Thoracic aorta (tissue), 2 donors: ENCODE data around the gene ST7. TPM values are rescaled to one million over a fixed set of nuclear protein-coding genes. Genes with fewer than 3 reads are reported as not detected.

ENCODE experiments used
- ATAC-seq: fragments of 150-250 bp; one replicate; pipeline ENCODE4 v1.8.0; 2017; ENCODE audit warnings: low read depth; ENCODE audit not compliant: insufficient number of reproducible peaks, low FRiP score
- DNase-seq: peaks from one replicate; pipeline ENCODE4 v3.0.0-alpha.2; 2020; ENCODE audit warnings: low spot score
- H3K27ac ChIP-seq, 2 donors: fragments of 200-600 bp; sonication (generic); 1 replicate in 1 of 2; 2 replicates in 1 of 2; pipeline ENCODE4 v1.5.1; 2016; ENCODE audit warnings: mild to moderate bottlenecking in 2 of 2, moderate library complexity in 2 of 2
- H3K27me3 ChIP-seq: fragments of 200-600 bp; sonication (generic); replicated peaks from 2 replicates; pipeline ENCODE4 v1.6.0; 2016; ENCODE audit warnings: mild to moderate bottlenecking; ENCODE audit not compliant: insufficient read depth
- H3K36me3 ChIP-seq: fragments of 200-600 bp; sonication (generic); one replicate; pipeline ENCODE4 v1.5.1; 2016
- H3K4me1 ChIP-seq, 2 donors: fragments of 200-600 bp; sonication (generic); 1 replicate in 1 of 2; 2 replicates in 1 of 2; pipeline versions ENCODE4 v1.5.1 to v1.6.0; 2016; ENCODE audit warnings: low read depth in 2 of 2, mild to moderate bottlenecking in 1 of 2; ENCODE audit not compliant: control insufficient read depth in 1 of 2
- H3K4me3 ChIP-seq: fragments of 200-600 bp; sonication (generic); 2 replicates; pipeline ENCODE4 v1.5.1; 2016; ENCODE audit warnings: mild to moderate bottlenecking
- H3K9me3 ChIP-seq: fragments of 200-600 bp; sonication (generic); 2 replicates; pipeline ENCODE4 v1.5.1; 2016
- CTCF ChIP-seq: fragments of 200-600 bp; sonication (generic); IDR thresholded peaks from one replicate; pipeline ENCODE4 v1.5.1; 2019; ENCODE audit warnings: antibody characterized with exemption
- total RNA-seq, 2 donors: library from RNA; depleted of rRNA; stranded (reverse); fragments of >200 nt; gene quantifications; one replicate each; pipeline versions ENCODE4 v1.1.0 to v1.2.3, GENCODE V29; 2016

The ST7 gene
- total RNA-seq, 2 donors from 2014 or later, result 29.8 to 56.2 TPM

DNA sequence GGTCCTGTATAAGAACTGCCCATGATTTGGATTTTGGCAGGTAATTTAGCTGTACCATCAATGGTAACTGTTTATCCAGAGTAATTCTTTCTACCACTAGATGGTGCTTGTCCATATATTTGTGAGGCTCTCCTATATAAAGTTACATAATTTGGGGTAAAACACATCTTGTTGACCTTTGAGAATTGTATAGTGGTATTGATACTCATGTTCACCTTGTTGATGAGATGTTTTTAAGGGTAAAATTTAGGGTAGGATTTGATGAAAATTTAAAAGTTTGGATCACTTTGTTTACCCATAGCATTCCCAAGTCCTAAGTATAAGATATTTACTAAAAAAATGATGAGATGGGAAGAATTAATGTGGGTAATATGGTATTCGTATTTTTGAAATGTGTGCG lies 31.6 kb downstream of the ST7 start:
- no peak for DNase-seq
- no peaks in the 10 kb centered on the region for H3K9me3 ChIP-seq
- peak; percentile 58 for TF ChIP-seq CTCF
- no peak overlapping the region for H3K4me3 ChIP-seq
- H3K27me3 ChIP-seq, result no peaks in the 10 kb centered on the region
- no peak for ATAC-seq
- no peaks in the 10 kb centered on the region for H3K36me3 ChIP-seq
- no peaks in the 10 kb centered on the region for H3K4me1 ChIP-seq
- H3K27ac ChIP-seq, result no peak overlapping the region

DNA sequence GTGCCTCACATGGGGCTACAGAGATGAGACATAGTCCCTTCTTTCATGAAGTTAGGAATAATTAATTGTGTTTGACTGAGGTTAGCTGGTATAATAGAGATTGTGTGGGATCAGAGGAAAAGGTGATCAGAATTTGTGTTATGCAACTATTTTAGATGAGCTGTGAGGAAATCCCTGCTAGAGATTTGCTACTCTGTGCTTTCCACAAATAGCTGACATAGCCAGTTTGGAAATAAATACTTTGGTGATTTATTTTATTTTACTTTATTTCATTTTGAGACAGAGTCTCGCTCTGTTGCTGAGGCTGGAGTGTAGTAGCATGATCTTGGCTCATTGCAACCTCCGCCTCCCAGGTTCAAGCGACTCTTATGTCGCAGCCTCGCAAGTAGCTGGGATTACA lies 32.3 kb downstream of the ST7 start:
- Histone ChIP-seq H3K27ac (no peak overlapping the region), H3K27me3 (no peaks in the 10 kb centered on the region), H3K36me3 (no peaks in the 10 kb centered on the region), H3K4me1 (no peaks in the 10 kb centered on the region), H3K9me3 (no peaks in the 10 kb centered on the region), H3K4me3 (no peak overlapping the region)
- no peak for TF ChIP-seq CTCF
- DNase-seq (no peak), ATAC-seq (no peak)

GRCh38 chr7:116986611-116987565 lies 33.6 kb downstream of the ST7 start:
- H3K27ac ChIP-seq, result peak overlapping the region in 1 of 2 donors; percentile 15
- H3K9me3 ChIP-seq, result no peaks in the 10 kb centered on the region
- ATAC-seq (no peak), DNase-seq (no peak)
- no peaks in the 10 kb centered on the region for H3K36me3 ChIP-seq
- H3K27me3 ChIP-seq, result no peaks in the 10 kb centered on the region
- TF ChIP-seq CTCF, result no peak
- H3K4me1 ChIP-seq, result no peaks in the 10 kb centered on the region
- no peak overlapping the region for H3K4me3 ChIP-seq

- Histone ChIP-seq H3K4me3 (no peak overlapping the region), H3K27ac (no peak overlapping the region), H3K9me3 (no peaks in the 10 kb centered on the region), H3K4me1 (no peaks in the 10 kb centered on the region), H3K36me3 (no peaks in the 10 kb centered on the region), H3K27me3 (no peaks in the 10 kb centered on the region)
- DNase-seq (no peak), ATAC-seq (no peak)
- peak; percentile 45 for TF ChIP-seq CTCF
These were observed 35.2 kb downstream of the ST7 start for GRCh38 chr7:116988363-116988989.

DNA sequence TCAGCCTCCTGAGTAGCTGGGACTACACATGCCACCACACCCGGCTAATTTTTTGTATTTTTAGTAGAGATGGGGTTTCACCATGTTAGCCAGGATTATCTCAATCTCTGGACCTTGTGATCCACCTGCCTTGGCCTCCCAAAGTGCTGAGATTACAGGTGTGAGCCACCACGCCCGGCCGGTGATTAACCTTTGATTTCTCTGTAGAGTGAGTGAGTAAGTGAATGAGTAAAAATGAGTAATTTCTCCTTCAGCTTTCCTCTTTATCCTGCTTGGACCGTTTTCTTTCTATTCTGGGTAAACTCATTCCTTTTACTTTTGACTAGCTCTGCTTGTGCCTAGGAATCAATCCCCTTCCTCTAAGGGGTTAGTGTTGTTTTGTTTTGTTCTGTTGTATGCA lies 36.8 kb downstream of the ST7 start:
- Histone ChIP-seq H3K4me1 (no peaks in the 10 kb centered on the region), H3K4me3 (no peak overlapping the region), H3K27me3 (no peaks in the 10 kb centered on the region), H3K27ac (no peak overlapping the region), H3K9me3 (no peaks in the 10 kb centered on the region), H3K36me3 (no peaks in the 10 kb centered on the region)
- no peak for TF ChIP-seq CTCF
- ATAC-seq (no peak), DNase-seq (no peak)
